Fibroblast of lung (primary cell): ENCODE results near the gene FSTL1.

Source experiments
- EZH2 ChIP-seq: IDR thresholded peaks from 2 replicates; pipeline ENCODE4 v1.5.1; 2012; ENCODE audit warnings: low read length, control low read depth, mild to moderate bottlenecking; ENCODE audit errors: missing control alignments
- TF ChIP-seq, protein P1 (sequence below), 2 donors: IDR thresholded peaks in 1 of 2; conservative IDR thresholded peaks in 1 of 2; 1 replicate in 1 of 2; 2 replicates in 1 of 2; pipeline ENCODE4 v1.5.1; 2011 to 2012; ENCODE audit warnings: low read length in 2 of 2, control low read depth in 1 of 2, inconsistent platforms in 1 of 2, low read depth in 1 of 2, mild to moderate bottlenecking in 1 of 2

DNA sequence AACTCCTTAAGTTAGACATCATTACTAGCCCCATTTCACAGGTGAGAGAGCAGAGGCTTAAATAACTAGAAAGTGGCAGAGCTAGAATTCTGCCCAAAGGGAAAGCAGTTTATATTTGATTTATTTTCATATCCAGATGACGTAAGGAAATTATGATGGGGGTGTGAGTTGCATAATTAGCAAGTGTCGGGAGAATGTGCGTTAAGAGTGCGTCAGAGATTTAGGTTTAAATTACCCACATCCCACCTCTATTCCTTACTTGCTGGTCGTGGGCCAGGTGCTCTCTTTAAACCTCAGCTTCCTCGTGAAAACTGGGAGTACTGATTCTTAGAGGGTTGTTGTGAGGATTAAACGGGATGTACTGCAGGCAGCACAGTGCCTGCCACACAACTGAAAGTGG, 32.3 kb downstream of the FSTL1 start:
- TF ChIP-seq, protein P1, sequence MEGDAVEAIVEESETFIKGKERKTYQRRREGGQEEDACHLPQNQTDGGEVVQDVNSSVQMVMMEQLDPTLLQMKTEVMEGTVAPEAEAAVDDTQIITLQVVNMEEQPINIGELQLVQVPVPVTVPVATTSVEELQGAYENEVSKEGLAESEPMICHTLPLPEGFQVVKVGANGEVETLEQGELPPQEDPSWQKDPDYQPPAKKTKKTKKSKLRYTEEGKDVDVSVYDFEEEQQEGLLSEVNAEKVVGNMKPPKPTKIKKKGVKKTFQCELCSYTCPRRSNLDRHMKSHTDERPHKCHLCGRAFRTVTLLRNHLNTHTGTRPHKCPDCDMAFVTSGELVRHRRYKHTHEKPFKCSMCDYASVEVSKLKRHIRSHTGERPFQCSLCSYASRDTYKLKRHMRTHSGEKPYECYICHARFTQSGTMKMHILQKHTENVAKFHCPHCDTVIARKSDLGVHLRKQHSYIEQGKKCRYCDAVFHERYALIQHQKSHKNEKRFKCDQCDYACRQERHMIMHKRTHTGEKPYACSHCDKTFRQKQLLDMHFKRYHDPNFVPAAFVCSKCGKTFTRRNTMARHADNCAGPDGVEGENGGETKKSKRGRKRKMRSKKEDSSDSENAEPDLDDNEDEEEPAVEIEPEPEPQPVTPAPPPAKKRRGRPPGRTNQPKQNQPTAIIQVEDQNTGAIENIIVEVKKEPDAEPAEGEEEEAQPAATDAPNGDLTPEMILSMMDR (conservative IDR thresholded peaks at IDR 0.05 in 1 of 2, IDR thresholded peaks at IDR 0.05 in 1 of 2; ENCODE audit: low read depth in 1 of 2, low read length in 2 of 2) = no peak
- no peak for TF ChIP-seq EZH2
